B cell (primary cell): ENCODE measurements around the gene NPIPA1.
"Not testable (repeated sequence)": the region's sequence is repeated elsewhere in the genome, so short reads cannot be mapped to it uniquely, and the experiment has no call there.

Source experiments
- EZH2 ChIP-seq: IDR thresholded peaks from 2 replicates; pipeline ENCODE4 v1.6.1; 2012; ENCODE audit warnings: borderline replicate concordance, low read depth, mild to moderate bottlenecking, moderate library complexity, low read length; ENCODE audit not compliant: insufficient read depth, poor library complexity, severe bottlenecking
- TF ChIP-seq, protein P1 (sequence below): fragments of 200-600 bp; IDR thresholded peaks from one replicate; pipeline ENCODE4 v1.8.0; 2022; ENCODE audit warnings: antibody characterized with exemption, mild to moderate bottlenecking

- TF ChIP-seq, protein P1, sequence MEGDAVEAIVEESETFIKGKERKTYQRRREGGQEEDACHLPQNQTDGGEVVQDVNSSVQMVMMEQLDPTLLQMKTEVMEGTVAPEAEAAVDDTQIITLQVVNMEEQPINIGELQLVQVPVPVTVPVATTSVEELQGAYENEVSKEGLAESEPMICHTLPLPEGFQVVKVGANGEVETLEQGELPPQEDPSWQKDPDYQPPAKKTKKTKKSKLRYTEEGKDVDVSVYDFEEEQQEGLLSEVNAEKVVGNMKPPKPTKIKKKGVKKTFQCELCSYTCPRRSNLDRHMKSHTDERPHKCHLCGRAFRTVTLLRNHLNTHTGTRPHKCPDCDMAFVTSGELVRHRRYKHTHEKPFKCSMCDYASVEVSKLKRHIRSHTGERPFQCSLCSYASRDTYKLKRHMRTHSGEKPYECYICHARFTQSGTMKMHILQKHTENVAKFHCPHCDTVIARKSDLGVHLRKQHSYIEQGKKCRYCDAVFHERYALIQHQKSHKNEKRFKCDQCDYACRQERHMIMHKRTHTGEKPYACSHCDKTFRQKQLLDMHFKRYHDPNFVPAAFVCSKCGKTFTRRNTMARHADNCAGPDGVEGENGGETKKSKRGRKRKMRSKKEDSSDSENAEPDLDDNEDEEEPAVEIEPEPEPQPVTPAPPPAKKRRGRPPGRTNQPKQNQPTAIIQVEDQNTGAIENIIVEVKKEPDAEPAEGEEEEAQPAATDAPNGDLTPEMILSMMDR = not testable (repeated sequence)
- TF ChIP-seq EZH2 = not testable (repeated sequence)
These were observed 12.9 kb upstream of the NPIPA1 start for GRCh38 chr16:14924359-14924758.
